Fibroblast of pulmonary artery (primary cell): ENCODE results near the gene FOXP4.

Experiments used
- DNase-seq: peaks from one replicate; pipeline ENCODE4 v3.0.0-alpha.2; 2010; ENCODE audit warnings: low read depth
- H3K4me3 ChIP-seq: replicated peaks from 2 replicates; pipeline ENCODE4 v1.5.1; 2011; ENCODE audit warnings: low read depth, mild to moderate bottlenecking, control low read depth, low read length, moderate library complexity
- CTCF ChIP-seq: IDR thresholded peaks from 2 replicates; pipeline ENCODE4 v1.5.1; 2011; ENCODE audit warnings: mild to moderate bottlenecking, control low read depth, low read length, inconsistent platforms; ENCODE audit errors: missing control alignments

Gene FOXP4

GRCh38 chr6:41538556-41539182 lies 7.5 kb upstream of the FOXP4 start:
- no peak overlapping the region for H3K4me3 ChIP-seq
- DNase-seq, result peak; percentile 13
- TF ChIP-seq CTCF, result no peak

GRCh38 chr6:41539204-41539603 lies 7.0 kb upstream of the FOXP4 start:
- no peak for TF ChIP-seq CTCF

GRCh38 chr6:41541364-41541763 lies 4.8 kb upstream of the FOXP4 start:
- DNase-seq, result no peak
- no peak overlapping the region for H3K4me3 ChIP-seq
- no peak for TF ChIP-seq CTCF

More at GRCh38 chr6:41539204-41539603, 7.0 kb upstream of the FOXP4 start:
- DNase-seq, result no peak
- no peak overlapping the region for H3K4me3 ChIP-seq

- H3K4me3 ChIP-seq, result no peak overlapping the region
- TF ChIP-seq CTCF, result no peak
Observed at GRCh38 chr6:41543087-41543486, 3.1 kb upstream of the FOXP4 start.

GRCh38 chr6:41545247-41545702 lies 906 bp upstream of the FOXP4 start:
- DNase-seq, result no peak
- peak overlapping the region; percentile 80 for H3K4me3 ChIP-seq
- TF ChIP-seq CTCF, result no peak

More at GRCh38 chr6:41543087-41543486, 3.1 kb upstream of the FOXP4 start:
- DNase-seq, result no peak

- TF ChIP-seq CTCF, result no peak
- peak overlapping the region; percentile 80 for H3K4me3 ChIP-seq
- no peak for DNase-seq
Observed at GRCh38 chr6:41546475-41546865, 289 bp downstream of the FOXP4 start.
